ENCODE measurements around the gene KL.

- TF ChIP-seq CTCF (conservative IDR thresholded peaks at IDR 0.05; ENCODE audit: low read depth, low read length) (no peak), EZH2 (IDR thresholded peaks at IDR 0.05; ENCODE audit: borderline replicate concordance, low read depth, low read length, poor library complexity, severe bottlenecking) (no peak)
These were observed 366 bp upstream of the KL start for GRCh38 chr13:33015791-33016323.

Data from A673 (cell line).